ENCODE measurements around the gene TNS1. TPM values are rescaled to one million over a fixed set of nuclear protein-coding genes. Genes with fewer than 3 reads are reported as not detected.

Gene TNS1
- polyA plus RNA-seq, 1 of the 3 experiments (the other 2 are of a cell fraction) = 12.1 TPM

DNA sequence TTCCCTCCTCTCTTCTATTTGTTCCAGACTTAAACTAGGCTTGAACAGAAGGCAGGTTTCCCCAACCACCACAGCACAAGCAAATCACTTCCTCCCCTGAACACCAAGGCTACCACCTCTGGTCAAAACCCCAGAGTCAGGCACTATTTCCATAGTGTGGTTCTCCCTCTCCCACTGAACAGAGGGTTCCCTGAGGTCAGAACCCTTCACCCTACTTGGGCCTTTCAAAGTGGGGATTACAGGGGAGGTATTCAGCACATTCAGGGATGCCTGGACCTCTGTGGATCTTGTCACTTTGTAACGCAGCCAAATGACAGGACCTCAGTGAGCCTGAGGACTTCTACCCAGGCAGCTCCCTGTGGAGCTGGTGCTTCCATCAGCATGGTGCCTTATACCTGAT is 88.7 kb downstream of the TNS1 start:
- no peak overlapping the region for H3K9ac ChIP-seq
- no peak for DNase-seq
- peaks cover 24 to 62% of the 10 kb centered on the region in 2 experiments; a peak in 3 of 4 replicates for H3K4me1 ChIP-seq (ENCODE audit: control insufficient read depth in 1 of 2, insufficient read depth in 2 of 2, low read depth in 1 of 2, low read length in 1 of 2)
- peaks cover 3 to 24% of the 10 kb centered on the region in 2 experiments for H3K36me3 ChIP-seq (replicated peaks in 1 of 2; ENCODE audit: control insufficient read depth in 1 of 2, insufficient read depth in 2 of 2, low read length in 1 of 2)
- no peak overlapping the region for H3K4me2 ChIP-seq
- H3K4me3 ChIP-seq (ENCODE audit: low read depth in 2 of 2, low read length in 1 of 2) = no peak overlapping the region
- no peaks in the 10 kb centered on the region for H3K9me2 ChIP-seq
- CTCF ChIA-PET = interaction anchor here (1.3 kb wide), 1 partner anchor 19 kb away, joined by 4 read pairs; no protein-coding TSS in a partner anchor
- no peaks in the 10 kb centered on the region for H3K27me3 ChIP-seq (ENCODE audit: insufficient read depth)
- H4K20me1 ChIP-seq (ENCODE audit: insufficient read depth) = peaks cover 47% of the 10 kb centered on the region
- H3F3A ChIP-seq (replicated peaks; ENCODE audit: insufficient read depth) = no peaks in the 10 kb centered on the region
- H3K79me2 ChIP-seq (ENCODE audit: insufficient read depth) = peaks cover 100% of the 10 kb centered on the region
- WGBS (ENCODE audit: low lambda C conversion rate) = 100% methylated on average over 1 of the region's 1 CpG
- H2AFZ ChIP-seq (ENCODE audit: low read depth) = no peak overlapping the region
- H3K27ac ChIP-seq (ENCODE audit: low read depth in 2 of 2, low read length in 1 of 2) = no peak overlapping the region; a peak in 1 of 4 replicates
- POLR2A ChIA-PET = no interaction called here
- no peaks in the 10 kb centered on the region for H3K9me3 ChIP-seq
- TF ChIP-seq, protein P1, sequence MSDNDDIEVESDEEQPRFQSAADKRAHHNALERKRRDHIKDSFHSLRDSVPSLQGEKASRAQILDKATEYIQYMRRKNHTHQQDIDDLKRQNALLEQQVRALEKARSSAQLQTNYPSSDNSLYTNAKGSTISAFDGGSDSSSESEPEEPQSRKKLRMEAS (IDR thresholded peaks at IDR 0.05; ENCODE audit: low read depth) = no peak
- TF ChIP-seq YY1 (IDR thresholded peaks at IDR 0.05; ENCODE audit: low read depth) = no peak
- no peak for TF ChIP-seq RCOR1 (IDR thresholded peaks at IDR 0.05; ENCODE audit: low read length)
- no peak for TF ChIP-seq POLR2AphosphoS5 (IDR thresholded peaks at IDR 0.05; ENCODE audit: low read depth, low read length)
- TF ChIP-seq, protein P2, sequence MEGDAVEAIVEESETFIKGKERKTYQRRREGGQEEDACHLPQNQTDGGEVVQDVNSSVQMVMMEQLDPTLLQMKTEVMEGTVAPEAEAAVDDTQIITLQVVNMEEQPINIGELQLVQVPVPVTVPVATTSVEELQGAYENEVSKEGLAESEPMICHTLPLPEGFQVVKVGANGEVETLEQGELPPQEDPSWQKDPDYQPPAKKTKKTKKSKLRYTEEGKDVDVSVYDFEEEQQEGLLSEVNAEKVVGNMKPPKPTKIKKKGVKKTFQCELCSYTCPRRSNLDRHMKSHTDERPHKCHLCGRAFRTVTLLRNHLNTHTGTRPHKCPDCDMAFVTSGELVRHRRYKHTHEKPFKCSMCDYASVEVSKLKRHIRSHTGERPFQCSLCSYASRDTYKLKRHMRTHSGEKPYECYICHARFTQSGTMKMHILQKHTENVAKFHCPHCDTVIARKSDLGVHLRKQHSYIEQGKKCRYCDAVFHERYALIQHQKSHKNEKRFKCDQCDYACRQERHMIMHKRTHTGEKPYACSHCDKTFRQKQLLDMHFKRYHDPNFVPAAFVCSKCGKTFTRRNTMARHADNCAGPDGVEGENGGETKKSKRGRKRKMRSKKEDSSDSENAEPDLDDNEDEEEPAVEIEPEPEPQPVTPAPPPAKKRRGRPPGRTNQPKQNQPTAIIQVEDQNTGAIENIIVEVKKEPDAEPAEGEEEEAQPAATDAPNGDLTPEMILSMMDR (IDR thresholded peaks at IDR 0.05) = no peak
- TF ChIP-seq SIN3A (IDR thresholded peaks at IDR 0.05; ENCODE audit: borderline replicate concordance, low read depth, low read length) = no peak
- no peak for TF ChIP-seq MEF2A (IDR thresholded peaks at IDR 0.05; ENCODE audit: borderline replicate concordance, low read depth)
- no peak for TF ChIP-seq MXI1 (IDR thresholded peaks at IDR 0.05; ENCODE audit: low read depth, low read length)
- no peak for TF ChIP-seq RAD21 (IDR thresholded peaks at IDR 0.05; ENCODE audit: low read length)
- TF ChIP-seq GABPA (IDR thresholded peaks at IDR 0.05; ENCODE audit: low read depth) = no peak
- TF ChIP-seq EP300 (IDR thresholded peaks at IDR 0.05; ENCODE audit: borderline replicate concordance in 1 of 2, low read depth in 1 of 2, low read length in 1 of 2) = no peak
- TF ChIP-seq, protein P3, sequence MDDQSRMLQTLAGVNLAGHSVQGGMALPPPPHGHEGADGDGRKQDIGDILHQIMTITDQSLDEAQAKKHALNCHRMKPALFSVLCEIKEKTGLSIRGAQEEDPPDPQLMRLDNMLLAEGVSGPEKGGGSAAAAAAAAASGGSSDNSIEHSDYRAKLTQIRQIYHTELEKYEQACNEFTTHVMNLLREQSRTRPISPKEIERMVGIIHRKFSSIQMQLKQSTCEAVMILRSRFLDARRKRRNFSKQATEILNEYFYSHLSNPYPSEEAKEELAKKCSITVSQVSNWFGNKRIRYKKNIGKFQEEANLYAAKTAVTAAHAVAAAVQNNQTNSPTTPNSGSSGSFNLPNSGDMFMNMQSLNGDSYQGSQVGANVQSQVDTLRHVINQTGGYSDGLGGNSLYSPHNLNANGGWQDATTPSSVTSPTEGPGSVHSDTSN (IDR thresholded peaks at IDR 0.05) = no peak
- no peak for TF ChIP-seq NFIC (IDR thresholded peaks at IDR 0.05; ENCODE audit: borderline replicate concordance)
- no peak for TF ChIP-seq GATA2 (CRISPR knock-in tag; IDR thresholded peaks at IDR 0.05)
- TF ChIP-seq FOSL2 (IDR thresholded peaks at IDR 0.05; ENCODE audit: borderline replicate concordance, low read depth) = no peak
- no peak for TF ChIP-seq ELF1 (IDR thresholded peaks at IDR 0.05)
- no peak for TF ChIP-seq JUND (IDR thresholded peaks at IDR 0.05)
- no peak for TF ChIP-seq FOXM1 (IDR thresholded peaks at IDR 0.05; ENCODE audit: low read depth)
- TF ChIP-seq TCF12 (IDR thresholded peaks at IDR 0.05) = no peak
- TF ChIP-seq, protein P4, sequence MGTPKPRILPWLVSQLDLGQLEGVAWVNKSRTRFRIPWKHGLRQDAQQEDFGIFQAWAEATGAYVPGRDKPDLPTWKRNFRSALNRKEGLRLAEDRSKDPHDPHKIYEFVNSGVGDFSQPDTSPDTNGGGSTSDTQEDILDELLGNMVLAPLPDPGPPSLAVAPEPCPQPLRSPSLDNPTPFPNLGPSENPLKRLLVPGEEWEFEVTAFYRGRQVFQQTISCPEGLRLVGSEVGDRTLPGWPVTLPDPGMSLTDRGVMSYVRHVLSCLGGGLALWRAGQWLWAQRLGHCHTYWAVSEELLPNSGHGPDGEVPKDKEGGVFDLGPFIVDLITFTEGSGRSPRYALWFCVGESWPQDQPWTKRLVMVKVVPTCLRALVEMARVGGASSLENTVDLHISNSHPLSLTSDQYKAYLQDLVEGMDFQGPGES (IDR thresholded peaks at IDR 0.05; ENCODE audit: low read depth, low read length) = no peak
